Measurements from ENCODE around the gene IL25.
"Not testable (repeated sequence)": the region's sequence is repeated elsewhere in the genome, so short reads cannot be mapped to it uniquely, and the experiment has no call there.

IL25 gene

GRCh38 chr14:23388996-23389395, 16.4 kb downstream of the IL25 start:
- no peak for DNase-seq (ENCODE audit: low read depth, low spot score)

GRCh38 chr14:23389396-23389795, 16.8 kb downstream of the IL25 start:
- DNase-seq (ENCODE audit: low read depth, low spot score) = no peak

- DNase-seq (ENCODE audit: low read depth, low spot score) = not testable (repeated sequence)
Observed at GRCh38 chr14:23389871-23390270, 17.3 kb downstream of the IL25 start.

GRCh38 chr14:23392613-23393012, 20.0 kb downstream of the IL25 start:
- DNase-seq (ENCODE audit: low read depth, low spot score) = no peak

GRCh38 chr14:23396126-23396525, 23.5 kb downstream of the IL25 start:
- no peak for DNase-seq (ENCODE audit: low read depth, low spot score)

- DNase-seq (ENCODE audit: low read depth, low spot score) = no peak
Observed at GRCh38 chr14:23396781-23397407, 24.3 kb downstream of the IL25 start.

GRCh38 chr14:23398348-23398747, 25.7 kb downstream of the IL25 start:
- DNase-seq (ENCODE audit: low read depth, low spot score) = no peak

- no peak for DNase-seq (ENCODE audit: low read depth, low spot score)
Observed at GRCh38 chr14:23399136-23399535, 26.5 kb downstream of the IL25 start.

- no peak for DNase-seq (ENCODE audit: low read depth, low spot score)
Observed at GRCh38 chr14:23399591-23399990, 27.0 kb downstream of the IL25 start.

GRCh38 chr14:23400496-23401149, 28.0 kb downstream of the IL25 start:
- not testable (repeated sequence) for DNase-seq (ENCODE audit: low read depth, low spot score)

GRCh38 chr14:23401291-23401690, 28.7 kb downstream of the IL25 start:
- DNase-seq (ENCODE audit: low read depth, low spot score) = no peak

- DNase-seq (ENCODE audit: low read depth, low spot score) = no peak
Observed at GRCh38 chr14:23402296-23403138, 29.9 kb downstream of the IL25 start.

GRCh38 chr14:23403139-23403438, 30.5 kb downstream of the IL25 start:
- no peak for DNase-seq (ENCODE audit: low read depth, low spot score)

GRCh38 chr14:23403908-23404307, 31.3 kb downstream of the IL25 start:
- no peak for DNase-seq (ENCODE audit: low read depth, low spot score)

- no peak for DNase-seq (ENCODE audit: low read depth, low spot score)
Observed at GRCh38 chr14:23404331-23404900, 31.8 kb downstream of the IL25 start.

- DNase-seq (ENCODE audit: low read depth, low spot score) = no peak
Observed at GRCh38 chr14:23405096-23405495, 32.5 kb downstream of the IL25 start.

GRCh38 chr14:23405516-23406025, 33.0 kb downstream of the IL25 start:
- DNase-seq (ENCODE audit: low read depth, low spot score) = no peak

GRCh38 chr14:23406244-23406643, 33.6 kb downstream of the IL25 start:
- DNase-seq (ENCODE audit: low read depth, low spot score) = no peak

GRCh38 chr14:23406725-23407355, 34.2 kb downstream of the IL25 start:
- DNase-seq (ENCODE audit: low read depth, low spot score) = no peak

GRCh38 chr14:23407516-23408306, 35.1 kb downstream of the IL25 start, which contains the start of gene MYH6:
Gene MYH6 (minus strand): TSS chr14:23408273. CDS start chr14:23407223, 1,050 bp downstream.
- no peak for DNase-seq (ENCODE audit: low read depth, low spot score)

- DNase-seq (ENCODE audit: low read depth, low spot score) = no peak
Observed at GRCh38 chr14:23408307-23408630, 35.7 kb downstream of the IL25 start.
